Chondrocyte (in vitro differentiated cells): Measurements from ENCODE around the gene TPSD1. TPM values are rescaled to one million over a fixed set of nuclear protein-coding genes. Genes with fewer than 3 reads are reported as not detected.
"Not testable (repeated sequence)": the region's sequence is repeated elsewhere in the genome, so short reads cannot be mapped to it uniquely, and the experiment has no call there.

Experiments
- DNase-seq: peaks from one replicate; pipeline ENCODE4 v3.0.0; 2021; ENCODE audit warnings: mixed read lengths, low spot score
- H3K27ac Mint-ChIP-seq: one replicate; pipeline ENCODE4 v1.8.0; 2021; ENCODE audit warnings: mild to moderate bottlenecking, moderate library complexity, mixed read lengths; ENCODE audit not compliant: unreplicated experiment
- H3K27me3 Mint-ChIP-seq: 2 replicates; pipeline ENCODE4 v1.8.0; 2021; ENCODE audit warnings: low read depth, mixed read lengths
- H3K36me3 Mint-ChIP-seq: 2 replicates; pipeline ENCODE4 v1.8.0; 2021; ENCODE audit warnings: low read depth, mixed read lengths
- H3K4me1 Mint-ChIP-seq: 2 replicates; pipeline ENCODE4 v1.8.0; 2021; ENCODE audit warnings: low read depth, mild to moderate bottlenecking, mixed read lengths
- H3K4me3 Mint-ChIP-seq: one replicate; pipeline ENCODE4 v1.8.0; 2021; ENCODE audit warnings: mild to moderate bottlenecking, moderate library complexity, mixed read lengths; ENCODE audit not compliant: unreplicated experiment
- H3K9me3 Mint-ChIP-seq: 2 replicates; pipeline ENCODE4 v1.8.0; 2021; ENCODE audit warnings: low read depth, mixed read lengths
- CTCF ChIP-seq: fragments of 200-600 bp; sonication (generic); IDR thresholded peaks from 2 replicates; pipeline ENCODE4 v1.5.0; 2021; ENCODE audit warnings: antibody characterized with exemption, mild to moderate bottlenecking, moderate library complexity
- total RNA-seq: library from RNA; stranded (reverse); gene quantifications from 3 replicates; pipeline ENCODE4 v1.2.1, GENCODE V29; 2021

The TPSD1 gene
- total RNA-seq, 1 donor from 2014 or later: not detected

- no peak for TF ChIP-seq CTCF
- H3K4me3 Mint-ChIP-seq: no peak within 1 kb of the TSS
- peaks cover 4% of the 10 kb centered on the region for H3K4me1 Mint-ChIP-seq
- no peaks in the 10 kb centered on the region for H3K27me3 Mint-ChIP-seq
- no peaks in the 10 kb centered on the region for H3K9me3 Mint-ChIP-seq
- H3K27ac Mint-ChIP-seq: no peak within 1 kb of the TSS
- DNase-seq: no peak
- peaks cover 8% of the 10 kb centered on the region for H3K36me3 Mint-ChIP-seq
These were observed 30.8 kb upstream of the TPSD1 start, which contains the start of gene TPSG1 for GRCh38 chr16:1225051-1225451. TSS of gene TPSG1 (minus strand) at chr16:1225268. CDS start at chr16:1225252, 16 bp downstream.

GRCh38 chr16:1225728-1226311 lies 30.0 kb upstream of the TPSD1 start:
- H3K27ac Mint-ChIP-seq: not testable (repeated sequence)

GRCh38 chr16:1226692-1227091 lies 29.2 kb upstream of the TPSD1 start:
- not testable (repeated sequence) for H3K27me3 Mint-ChIP-seq, H3K4me3 Mint-ChIP-seq, H3K9me3 Mint-ChIP-seq, H3K36me3 Mint-ChIP-seq, H3K27ac Mint-ChIP-seq, DNase-seq, H3K4me1 Mint-ChIP-seq

More at GRCh38 chr16:1225728-1226311, 30.0 kb upstream of the TPSD1 start:
- H3K36me3 Mint-ChIP-seq, DNase-seq, H3K4me3 Mint-ChIP-seq, H3K4me1 Mint-ChIP-seq, H3K9me3 Mint-ChIP-seq, H3K27me3 Mint-ChIP-seq: not testable (repeated sequence)

DNA sequence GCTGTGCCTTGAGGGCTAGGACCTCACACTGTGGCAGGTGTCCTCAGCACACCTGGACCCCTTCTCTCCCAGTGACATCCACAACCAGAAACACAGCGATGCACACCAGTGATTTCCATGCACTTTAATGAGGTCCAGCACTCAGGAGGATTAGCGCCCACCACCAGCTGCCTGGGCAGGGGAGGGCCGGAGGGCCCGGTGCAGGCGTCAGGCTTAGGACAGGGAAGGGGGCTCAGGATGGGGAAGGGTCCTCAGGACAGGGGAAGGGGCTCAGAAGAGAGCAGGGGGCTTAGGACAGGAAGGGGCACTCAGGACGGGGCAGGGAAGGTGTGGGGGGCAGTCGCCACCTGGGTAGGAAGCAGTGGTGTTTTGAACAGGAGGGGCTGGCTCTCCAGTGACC lies 27.6 kb upstream of the TPSD1 start:
- not testable (repeated sequence) for DNase-seq, H3K4me3 Mint-ChIP-seq, H3K27me3 Mint-ChIP-seq, H3K9me3 Mint-ChIP-seq, H3K27ac Mint-ChIP-seq, H3K4me1 Mint-ChIP-seq, H3K36me3 Mint-ChIP-seq

GRCh38 chr16:1229476-1229875 lies 26.4 kb upstream of the TPSD1 start:
- H3K27me3 Mint-ChIP-seq, H3K9me3 Mint-ChIP-seq, H3K36me3 Mint-ChIP-seq, H3K4me3 Mint-ChIP-seq, H3K27ac Mint-ChIP-seq, H3K4me1 Mint-ChIP-seq: not testable (repeated sequence)
- peak; percentile 59 for DNase-seq

GRCh38 chr16:1230084-1230470 lies 25.8 kb upstream of the TPSD1 start, which contains the start of gene TPSB2:
TSS of gene TPSB2 (minus strand) at chr16:1230184. CDS start at chr16:1229951, 233 bp downstream.
- not testable (repeated sequence) for DNase-seq, H3K27ac Mint-ChIP-seq, H3K4me1 Mint-ChIP-seq, H3K27me3 Mint-ChIP-seq, H3K36me3 Mint-ChIP-seq, H3K4me3 Mint-ChIP-seq, H3K9me3 Mint-ChIP-seq

DNA sequence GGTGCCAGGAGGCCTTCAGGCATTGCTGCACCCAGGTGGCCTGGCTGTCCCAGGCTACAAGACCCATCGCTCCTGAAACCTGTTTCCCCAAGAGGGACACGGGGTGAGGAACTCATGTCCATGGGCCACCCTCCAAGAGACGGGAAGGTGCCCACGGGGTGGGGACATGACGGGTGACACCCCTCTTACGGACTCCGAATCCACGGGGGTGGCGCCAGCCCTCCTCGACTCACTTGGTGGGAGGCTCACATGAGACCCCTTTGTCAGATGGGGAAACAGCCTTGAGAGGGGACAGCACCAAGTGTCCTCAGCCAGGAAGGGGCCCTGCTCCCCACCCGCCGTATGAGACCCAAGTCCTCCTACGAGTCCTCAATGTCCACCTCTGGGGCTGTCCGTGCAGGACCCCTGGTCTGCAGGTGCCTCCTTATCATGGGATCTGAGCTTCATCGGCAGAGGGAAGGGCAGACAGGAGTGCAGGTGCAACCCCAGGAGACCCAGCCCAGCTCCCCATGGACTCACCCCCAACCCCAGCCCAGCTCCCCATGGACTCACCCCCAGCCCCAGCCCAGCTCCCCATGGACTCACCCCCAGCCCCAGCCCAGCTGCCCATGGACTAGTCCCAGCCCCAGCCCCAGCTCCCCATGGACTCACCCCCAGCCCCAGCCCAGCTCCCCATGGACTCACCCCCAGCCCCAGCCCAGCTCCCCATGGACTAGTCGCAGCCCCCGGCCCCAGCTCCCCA lies 25.2 kb upstream of the TPSD1 start:
- not testable (repeated sequence) for H3K9me3 Mint-ChIP-seq, H3K36me3 Mint-ChIP-seq, H3K4me3 Mint-ChIP-seq, H3K27me3 Mint-ChIP-seq, H3K4me1 Mint-ChIP-seq, H3K27ac Mint-ChIP-seq
- DNase-seq: peak; percentile 47

- peak; percentile 77 for DNase-seq
- not testable (repeated sequence) for H3K27me3 Mint-ChIP-seq, H3K4me3 Mint-ChIP-seq, H3K9me3 Mint-ChIP-seq, H3K36me3 Mint-ChIP-seq, H3K27ac Mint-ChIP-seq, H3K4me1 Mint-ChIP-seq
These were observed 24.6 kb upstream of the TPSD1 start for GRCh38 chr16:1231301-1231700.

GRCh38 chr16:1232049-1232748 lies 23.7 kb upstream of the TPSD1 start:
- not testable (repeated sequence) for H3K27me3 Mint-ChIP-seq, H3K4me1 Mint-ChIP-seq, H3K4me3 Mint-ChIP-seq, DNase-seq, H3K36me3 Mint-ChIP-seq, H3K9me3 Mint-ChIP-seq, H3K27ac Mint-ChIP-seq

DNA sequence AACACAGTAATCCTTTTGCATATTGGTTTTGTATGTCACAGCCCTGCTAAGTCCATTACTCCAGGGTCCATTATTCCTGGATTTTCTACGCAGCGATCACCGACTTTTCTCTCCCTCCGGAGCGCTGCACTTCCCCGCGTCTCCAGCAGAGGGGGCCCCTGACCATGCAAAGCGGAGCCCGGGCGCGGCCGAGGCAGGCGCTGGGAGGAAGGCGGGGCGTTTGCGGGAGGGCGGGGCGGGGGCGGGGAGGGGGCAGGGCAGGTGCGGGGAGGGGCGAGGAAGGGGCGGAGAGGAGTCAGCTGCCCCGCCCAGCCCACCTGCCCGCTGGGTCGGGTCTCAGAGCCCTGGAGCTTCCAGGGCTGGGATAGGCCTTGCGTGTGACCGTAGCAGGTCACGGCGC lies 19.2 kb upstream of the TPSD1 start:
- not testable (repeated sequence) for H3K4me1 Mint-ChIP-seq, H3K27ac Mint-ChIP-seq, DNase-seq, H3K4me3 Mint-ChIP-seq, H3K27me3 Mint-ChIP-seq, H3K36me3 Mint-ChIP-seq, H3K9me3 Mint-ChIP-seq
